NT2/D1 (cell line): ENCODE measurements around the gene IGF1R.

Source experiments
- SUZ12 ChIP-seq: IDR thresholded peaks from 2 replicates; pipeline ENCODE4 v1.6.1; 2011; ENCODE audit not compliant: insufficient read length, insufficient read depth; ENCODE audit errors: extremely low read depth
- YY1 ChIP-seq: IDR thresholded peaks from 2 replicates; pipeline ENCODE4 v1.6.1; 2011; ENCODE audit not compliant: insufficient read length, insufficient read depth

GRCh38 chr15:98706387-98706786 lies 58.0 kb downstream of the IGF1R start:
- no peak for TF ChIP-seq YY1
- no peak for TF ChIP-seq SUZ12
